ENCODE results near the gene EIF4A2.
"Not testable (repeated sequence)": the region's sequence is repeated elsewhere in the genome, so short reads cannot be mapped to it uniquely, and the experiment has no call there.

EIF4A2 gene

GRCh38 chr3:186818956-186819355, 35.6 kb downstream of the EIF4A2 start:
- TF ChIP-seq CTCF (IDR thresholded peaks at IDR 0.05; ENCODE audit: insufficient read depth, low read depth, low read length, missing control alignments): no peak
- DNase-seq (ENCODE audit: low read depth): no peak
- no peak overlapping the region for H3K4me3 ChIP-seq (ENCODE audit: low read length)

- peak; percentile 65 for DNase-seq (ENCODE audit: low read depth)
- H3K4me3 ChIP-seq (ENCODE audit: low read length): no peak overlapping the region
These were observed 38.3 kb downstream of the EIF4A2 start for GRCh38 chr3:186821429-186822387.

GRCh38 chr3:186822388-186822759, 39.0 kb downstream of the EIF4A2 start:
- DNase-seq (ENCODE audit: low read depth); H3K4me3 ChIP-seq (ENCODE audit: low read length): not testable (repeated sequence)

More at GRCh38 chr3:186821429-186822387, 38.3 kb downstream of the EIF4A2 start:
- peak; percentile 71 for TF ChIP-seq CTCF (IDR thresholded peaks at IDR 0.05; ENCODE audit: insufficient read depth, low read depth, low read length, missing control alignments)

GRCh38 chr3:186823386-186823785, 40.0 kb downstream of the EIF4A2 start:
- no peak overlapping the region for H3K4me3 ChIP-seq (ENCODE audit: low read length)
- no peak for TF ChIP-seq CTCF (IDR thresholded peaks at IDR 0.05; ENCODE audit: insufficient read depth, low read depth, low read length, missing control alignments)
- DNase-seq (ENCODE audit: low read depth): no peak

- no peak for TF ChIP-seq CTCF (IDR thresholded peaks at IDR 0.05; ENCODE audit: insufficient read depth, low read depth, low read length, missing control alignments)
- no peak overlapping the region for H3K4me3 ChIP-seq (ENCODE audit: low read length)
- no peak for DNase-seq (ENCODE audit: low read depth)
These were observed 41.2 kb downstream of the EIF4A2 start for GRCh38 chr3:186824430-186825139.

- TF ChIP-seq CTCF (IDR thresholded peaks at IDR 0.05; ENCODE audit: insufficient read depth, low read depth, low read length, missing control alignments): no peak
- H3K4me3 ChIP-seq (ENCODE audit: low read length): no peak overlapping the region
- peak; percentile 48 for DNase-seq (ENCODE audit: low read depth)
These were observed 42.0 kb downstream of the EIF4A2 start for GRCh38 chr3:186825294-186825821.

- H3K4me3 ChIP-seq (ENCODE audit: low read length): peak overlapping the region; percentile 56
These were observed 42.6 kb downstream of the EIF4A2 start for GRCh38 chr3:186825872-186826409.

More at GRCh38 chr3:186825872-186826409, 42.6 kb downstream of the EIF4A2 start:
- DNase-seq (ENCODE audit: low read depth): no peak
- no peak for TF ChIP-seq CTCF (IDR thresholded peaks at IDR 0.05; ENCODE audit: insufficient read depth, low read depth, low read length, missing control alignments)
